ENCODE measurements around the gene CNNM1. TPM values are rescaled to one million over a fixed set of nuclear protein-coding genes. Genes with fewer than 3 reads are reported as not detected.

CNNM1 gene
- total RNA-seq, 1 donor, result 3.5 TPM

- no peak for DNase-seq (ENCODE audit: low read depth)
- TF ChIP-seq CTCF (IDR thresholded peaks at IDR 0.05; ENCODE audit: insufficient read depth, low read depth, low read length), result no peak
- H3K4me3 ChIP-seq (ENCODE audit: low read depth, low read length), result peak overlapping the region; percentile 44
These were observed 1.3 kb downstream of the CNNM1 start for GRCh38 chr10:99330347-99330924.

DNA sequence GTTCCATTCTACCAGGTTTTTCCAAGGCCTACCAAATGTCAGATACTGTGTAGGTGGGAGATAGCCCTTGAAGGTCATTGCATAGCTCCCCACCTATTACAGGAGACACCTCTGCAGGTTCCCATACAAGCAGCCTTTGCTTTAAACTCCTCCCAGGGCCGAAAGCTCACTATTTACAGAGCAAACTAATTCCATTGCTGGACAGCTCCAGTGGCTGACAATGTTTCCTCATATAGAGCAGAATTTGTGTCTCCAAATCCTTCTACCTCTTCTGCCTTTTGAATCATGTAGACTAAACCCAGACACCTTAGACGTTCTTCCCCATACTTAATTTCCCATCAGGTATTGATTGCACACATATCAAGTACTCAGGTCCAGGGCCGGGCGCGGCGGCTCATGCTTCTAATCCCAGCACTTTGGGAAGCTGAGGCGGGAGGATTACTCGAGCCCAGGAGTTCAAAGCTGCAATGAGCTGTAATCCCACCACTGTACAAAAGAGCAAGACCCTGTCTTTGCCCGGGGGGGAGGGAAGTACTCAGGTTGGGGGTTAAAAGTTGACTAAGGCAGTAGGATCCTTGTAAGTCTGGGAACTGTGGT, 2.1 kb downstream of the CNNM1 start:
- TF ChIP-seq CTCF (IDR thresholded peaks at IDR 0.05; ENCODE audit: insufficient read depth, low read depth, low read length), result no peak
- no peak overlapping the region for H3K4me3 ChIP-seq (ENCODE audit: low read depth, low read length)
- DNase-seq (ENCODE audit: low read depth), result peak; percentile 34

GRCh38 chr10:99337311-99337811, 8.2 kb downstream of the CNNM1 start:
- no peak for DNase-seq (ENCODE audit: low read depth)
- H3K4me3 ChIP-seq (ENCODE audit: low read depth, low read length), result no peak overlapping the region
- TF ChIP-seq CTCF (IDR thresholded peaks at IDR 0.05; ENCODE audit: insufficient read depth, low read depth, low read length), result no peak

DNA sequence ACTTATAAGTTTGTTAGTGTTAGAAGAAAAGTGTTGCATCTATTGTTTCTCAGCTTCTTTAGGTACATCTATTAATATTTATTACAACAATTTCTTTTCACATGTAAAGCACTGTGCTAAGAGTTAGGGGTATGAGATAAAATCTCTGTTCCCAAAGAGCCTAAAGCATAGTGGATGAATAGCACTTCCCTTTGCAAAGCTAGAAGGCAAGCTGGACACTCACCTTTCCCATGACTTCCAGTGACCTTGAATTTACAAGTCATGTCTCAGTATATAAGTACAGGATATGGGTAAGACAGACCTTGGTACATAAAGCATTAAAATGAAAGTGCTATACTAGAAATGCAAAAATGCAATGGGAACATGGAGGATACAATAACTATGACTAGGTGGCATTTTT, 8.7 kb downstream of the CNNM1 start:
- no peak for TF ChIP-seq CTCF (IDR thresholded peaks at IDR 0.05; ENCODE audit: insufficient read depth, low read depth, low read length)
- DNase-seq (ENCODE audit: low read depth), result no peak
- H3K4me3 ChIP-seq (ENCODE audit: low read depth, low read length), result no peak overlapping the region

- no peak for TF ChIP-seq CTCF (IDR thresholded peaks at IDR 0.05; ENCODE audit: insufficient read depth, low read depth, low read length)
- no peak for DNase-seq (ENCODE audit: low read depth)
- no peak overlapping the region for H3K4me3 ChIP-seq (ENCODE audit: low read depth, low read length)
These were observed 9.9 kb downstream of the CNNM1 start for GRCh38 chr10:99339077-99339476.

GRCh38 chr10:99339563-99340047, 10.4 kb downstream of the CNNM1 start:
- H3K4me3 ChIP-seq (ENCODE audit: low read depth, low read length), result no peak overlapping the region
- no peak for DNase-seq (ENCODE audit: low read depth)
- TF ChIP-seq CTCF (IDR thresholded peaks at IDR 0.05; ENCODE audit: insufficient read depth, low read depth, low read length), result no peak

Measured in fibroblast of villous mesenchyme (primary cell).